Panc1 (cell line): ENCODE data around the gene SERAC1.
"Not testable (repeated sequence)": the region's sequence is repeated elsewhere in the genome, so short reads cannot be mapped to it uniquely, and the experiment has no call there.

ENCODE experiments used
- TCF7L2 ChIP-seq: IDR thresholded peaks from 2 replicates; pipeline ENCODE4 v1.6.1; 2011; ENCODE audit warnings: mild to moderate bottlenecking, low read depth, low read length, inconsistent platforms
- TF ChIP-seq, protein P1 (sequence below): fragments of 450-650 bp; IDR thresholded peaks from 2 replicates; pipeline ENCODE4 v1.5.1; 2017; ENCODE audit warnings: mild to moderate bottlenecking

DNA sequence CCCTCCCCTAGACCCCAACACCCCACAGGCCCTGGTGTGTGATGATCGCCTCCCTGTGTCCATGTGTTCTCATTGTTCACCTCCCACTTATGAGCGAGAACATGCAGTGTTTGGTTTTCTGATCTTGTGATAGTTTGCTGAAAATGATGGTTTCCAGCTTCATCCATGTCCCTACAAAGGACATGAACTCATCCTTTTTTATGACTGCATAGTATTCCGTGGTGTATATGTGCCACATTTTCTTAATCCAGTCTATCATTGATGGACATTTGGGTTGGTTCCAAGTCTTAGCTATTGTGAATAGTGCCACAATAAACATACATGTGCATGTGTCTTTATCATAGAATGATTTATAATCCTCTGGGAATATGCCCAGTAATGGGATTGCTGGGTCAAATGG is 9.7 kb upstream of the SERAC1 start:
- TF ChIP-seq, protein P1, sequence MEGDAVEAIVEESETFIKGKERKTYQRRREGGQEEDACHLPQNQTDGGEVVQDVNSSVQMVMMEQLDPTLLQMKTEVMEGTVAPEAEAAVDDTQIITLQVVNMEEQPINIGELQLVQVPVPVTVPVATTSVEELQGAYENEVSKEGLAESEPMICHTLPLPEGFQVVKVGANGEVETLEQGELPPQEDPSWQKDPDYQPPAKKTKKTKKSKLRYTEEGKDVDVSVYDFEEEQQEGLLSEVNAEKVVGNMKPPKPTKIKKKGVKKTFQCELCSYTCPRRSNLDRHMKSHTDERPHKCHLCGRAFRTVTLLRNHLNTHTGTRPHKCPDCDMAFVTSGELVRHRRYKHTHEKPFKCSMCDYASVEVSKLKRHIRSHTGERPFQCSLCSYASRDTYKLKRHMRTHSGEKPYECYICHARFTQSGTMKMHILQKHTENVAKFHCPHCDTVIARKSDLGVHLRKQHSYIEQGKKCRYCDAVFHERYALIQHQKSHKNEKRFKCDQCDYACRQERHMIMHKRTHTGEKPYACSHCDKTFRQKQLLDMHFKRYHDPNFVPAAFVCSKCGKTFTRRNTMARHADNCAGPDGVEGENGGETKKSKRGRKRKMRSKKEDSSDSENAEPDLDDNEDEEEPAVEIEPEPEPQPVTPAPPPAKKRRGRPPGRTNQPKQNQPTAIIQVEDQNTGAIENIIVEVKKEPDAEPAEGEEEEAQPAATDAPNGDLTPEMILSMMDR = not testable (repeated sequence)
- not testable (repeated sequence) for TF ChIP-seq TCF7L2
